Neural cell (in vitro differentiated cells): ENCODE measurements around the gene TMTC1. TPM values are rescaled to one million over a fixed set of nuclear protein-coding genes. Genes with fewer than 3 reads are reported as not detected.

Source experiments
- H2AFZ ChIP-seq: fragments of 200-600, 300-800 bp; sonication (generic), shearing (Covaris generic); 2 replicates; pipeline ENCODE4 v1.6.0; 2014; ENCODE audit warnings: low read depth, mild to moderate bottlenecking, antibody characterized with exemption, low read length, moderate library complexity
- H3F3A ChIP-seq: fragments of 200-600 bp; shearing (Covaris generic); 2 replicates; pipeline ENCODE4 v1.6.1; 2016; ENCODE audit warnings: mild to moderate bottlenecking, moderate library complexity, mixed read lengths, antibody characterized with exemption, low read length; ENCODE audit not compliant: insufficient read depth, poor library complexity, severe bottlenecking
- H3K27ac ChIP-seq: fragments of 200-600, 300-800 bp; sonication (generic), shearing (Covaris generic); 2 replicates; pipeline ENCODE4 v1.5.1; 2014; ENCODE audit warnings: mild to moderate bottlenecking, low read length, moderate library complexity
- H3K27me3 ChIP-seq: fragments of 300-800, 200-600 bp; sonication (generic), shearing (Covaris generic); 2 replicates; pipeline ENCODE4 v1.6.0; 2014; ENCODE audit warnings: mild to moderate bottlenecking, low read depth, low read length, moderate library complexity; ENCODE audit not compliant: insufficient read depth
- H3K36me3 ChIP-seq: fragments of 300-800, 200-600 bp; sonication (generic), shearing (Covaris generic); 2 replicates; pipeline ENCODE4 v1.5.1; 2014; ENCODE audit warnings: mild to moderate bottlenecking, antibody characterized with exemption, low read length, moderate library complexity; ENCODE audit not compliant: insufficient read depth
- H3K4me2 ChIP-seq: fragments of 300-800, 200-600 bp; sonication (generic), shearing (Covaris generic); 2 replicates; pipeline ENCODE4 v1.6.0; 2014; ENCODE audit warnings: mild to moderate bottlenecking, low read length
- H3K4me3 ChIP-seq: fragments of 300-800, 200-600 bp; sonication (generic), shearing (Covaris generic); 2 replicates; pipeline ENCODE4 v1.5.1; 2014; ENCODE audit warnings: mild to moderate bottlenecking, low read length, moderate library complexity
- H3K79me2 ChIP-seq: fragments of 200-600 bp; shearing (Covaris generic); replicated peaks from 2 replicates; pipeline ENCODE4 v1.6.0; 2014; ENCODE audit warnings: mild to moderate bottlenecking, low read length, moderate library complexity; ENCODE audit not compliant: insufficient read depth
- H3K9ac ChIP-seq: fragments of 300-800, 200-600 bp; sonication (generic), shearing (Covaris generic); 2 replicates; pipeline ENCODE4 v1.6.1; 2016; ENCODE audit warnings: mild to moderate bottlenecking, low read length, mixed read lengths
- H3K9me2 ChIP-seq: fragments of 200-600 bp; shearing (Covaris generic); 2 replicates; pipeline ENCODE4 v1.6.1; 2016; ENCODE audit warnings: mild to moderate bottlenecking, low read length, mixed read lengths; ENCODE audit not compliant: insufficient read depth
- H3K9me3 ChIP-seq: fragments of 200-600, 300-800 bp; sonication (generic), shearing (Covaris generic); 2 replicates; pipeline ENCODE4 v1.6.1; 2016; ENCODE audit warnings: mild to moderate bottlenecking, mixed run types, low read length, moderate library complexity, mixed read lengths
- H4K20me1 ChIP-seq: fragments of 200-600 bp; shearing (Covaris generic); 2 replicates; pipeline ENCODE4 v1.6.1; 2016; ENCODE audit warnings: mild to moderate bottlenecking, mixed run types; ENCODE audit not compliant: insufficient read depth
- EP300 ChIP-seq: fragments of 450-650 bp; conservative IDR thresholded peaks from 2 replicates; pipeline ENCODE4 v1.6.1; 2014; ENCODE audit warnings: antibody characterized with exemption, mild to moderate bottlenecking, moderate library complexity; ENCODE audit not compliant: poor library complexity, severe bottlenecking
- EZH2 ChIP-seq: fragments of 200-600, 300-800 bp; shearing (Covaris generic), sonication (generic); IDR thresholded peaks from 2 replicates; pipeline ENCODE4 v1.6.1; 2014; ENCODE audit warnings: antibody characterized with exemption, low read length, borderline replicate concordance, mild to moderate bottlenecking; ENCODE audit not compliant: insufficient read depth, poor library complexity, severe bottlenecking
- MXI1 ChIP-seq: fragments of 450-650 bp; conservative IDR thresholded peaks from 2 replicates; pipeline ENCODE4 v1.6.1; 2014; ENCODE audit warnings: antibody characterized with exemption, mild to moderate bottlenecking; ENCODE audit not compliant: poor library complexity, severe bottlenecking
- POLR2AphosphoS5 ChIP-seq: IDR thresholded peaks from 2 replicates; pipeline ENCODE4 v1.6.1; 2012
- RAD21 ChIP-seq: fragments of 450-650 bp; conservative IDR thresholded peaks from 2 replicates; pipeline ENCODE4 v1.6.1; 2014; ENCODE audit warnings: antibody characterized with exemption, mild to moderate bottlenecking, moderate library complexity
- SMC3 ChIP-seq: fragments of 450-650 bp; conservative IDR thresholded peaks from 2 replicates; pipeline ENCODE4 v1.6.1; 2014; ENCODE audit warnings: antibody characterized with exemption, mild to moderate bottlenecking, moderate library complexity; ENCODE audit not compliant: poor library complexity
- TAF1 ChIP-seq: IDR thresholded peaks from 2 replicates; pipeline ENCODE4 v1.6.1; 2012; ENCODE audit warnings: low read depth
- polyA plus RNA-seq: library from polyadenylated mRNA; depleted of rRNA; stranded (reverse); fragments of >200 nt; gene quantifications from 2 replicates; pipeline ENCODE4 v1.2.3, GENCODE V29; 2014
- TF ChIP-seq, protein P1 (sequence below): IDR thresholded peaks from 2 replicates; pipeline ENCODE4 v1.6.1; 2012; ENCODE audit warnings: borderline replicate concordance
- TF ChIP-seq, protein P2 (sequence below): fragments of 450-650 bp; IDR thresholded peaks from 2 replicates; pipeline ENCODE4 v1.5.1; 2014; ENCODE audit warnings: antibody characterized with exemption, mild to moderate bottlenecking, moderate library complexity; ENCODE audit not compliant: poor library complexity, severe bottlenecking

Gene TMTC1
- polyA plus RNA-seq, 1 donor from 2014 or later: 10.0 TPM

DNA sequence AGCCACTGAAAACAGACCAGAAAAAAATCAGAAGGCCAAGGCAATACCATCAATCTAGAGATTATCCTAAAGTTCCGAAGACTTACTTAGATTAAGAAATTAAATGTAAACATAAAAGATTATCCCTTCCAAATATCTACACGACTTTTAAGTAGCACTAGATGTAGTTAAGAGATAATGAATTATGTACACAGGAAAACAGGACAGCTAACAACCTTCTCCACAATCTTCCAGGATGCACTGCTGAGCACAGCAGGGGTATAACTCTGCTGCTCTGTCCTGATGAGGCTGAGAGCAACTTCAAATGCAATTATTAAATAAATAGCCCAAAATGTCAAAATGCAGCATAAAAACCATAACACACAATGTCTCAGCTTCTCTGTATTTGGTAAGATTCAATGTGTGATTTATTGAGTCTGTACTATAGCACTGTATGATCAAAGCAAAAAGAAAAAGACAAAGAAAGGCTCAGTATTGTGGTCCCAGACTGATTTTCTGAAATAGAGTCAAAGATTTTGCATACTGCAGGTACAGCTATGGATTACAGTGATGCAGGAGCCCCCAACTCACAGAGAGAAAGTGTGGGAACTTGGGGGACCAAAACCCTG, 56.9 kb downstream of the TMTC1 start:
- H3K4me3 ChIP-seq: no peak overlapping the region

DNA sequence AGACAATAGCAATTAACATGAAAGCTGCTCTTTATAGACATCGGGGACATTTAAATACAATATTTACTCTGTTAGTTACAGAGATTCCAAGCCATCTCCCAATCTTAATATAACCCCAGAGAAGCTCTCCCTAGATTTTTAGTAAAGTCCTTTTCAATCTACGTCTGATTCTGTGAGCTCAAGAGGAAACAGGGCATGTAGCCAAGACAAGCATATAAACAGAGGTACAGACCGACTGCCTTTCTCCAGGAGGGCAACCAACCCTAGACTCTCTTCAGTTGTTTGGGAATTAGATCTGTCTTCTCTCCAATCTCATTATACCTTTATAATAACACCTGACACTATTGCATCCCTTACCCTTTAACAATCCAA, 57.4 kb downstream of the TMTC1 start:
- Histone ChIP-seq H3K4me3 (no peak overlapping the region), H3F3A (no peaks in the 10 kb centered on the region), H3K9me2 (no peaks in the 10 kb centered on the region), H3K79me2 (no peaks in the 10 kb centered on the region), H3K9ac (no peak overlapping the region), H3K27me3 (no peaks in the 10 kb centered on the region), H3K4me2 (no peak overlapping the region), H3K36me3 (no peaks in the 10 kb centered on the region), H3K27ac (no peak overlapping the region), H3K9me3 (no peaks in the 10 kb centered on the region), H4K20me1 (no peaks in the 10 kb centered on the region), H2AFZ (no peak overlapping the region)
- TF ChIP-seq MXI1 (no peak), EZH2 (no peak), POLR2AphosphoS5 (no peak), TAF1 (no peak), RAD21 (no peak), SMC3 (no peak)
- TF ChIP-seq, protein P1, sequence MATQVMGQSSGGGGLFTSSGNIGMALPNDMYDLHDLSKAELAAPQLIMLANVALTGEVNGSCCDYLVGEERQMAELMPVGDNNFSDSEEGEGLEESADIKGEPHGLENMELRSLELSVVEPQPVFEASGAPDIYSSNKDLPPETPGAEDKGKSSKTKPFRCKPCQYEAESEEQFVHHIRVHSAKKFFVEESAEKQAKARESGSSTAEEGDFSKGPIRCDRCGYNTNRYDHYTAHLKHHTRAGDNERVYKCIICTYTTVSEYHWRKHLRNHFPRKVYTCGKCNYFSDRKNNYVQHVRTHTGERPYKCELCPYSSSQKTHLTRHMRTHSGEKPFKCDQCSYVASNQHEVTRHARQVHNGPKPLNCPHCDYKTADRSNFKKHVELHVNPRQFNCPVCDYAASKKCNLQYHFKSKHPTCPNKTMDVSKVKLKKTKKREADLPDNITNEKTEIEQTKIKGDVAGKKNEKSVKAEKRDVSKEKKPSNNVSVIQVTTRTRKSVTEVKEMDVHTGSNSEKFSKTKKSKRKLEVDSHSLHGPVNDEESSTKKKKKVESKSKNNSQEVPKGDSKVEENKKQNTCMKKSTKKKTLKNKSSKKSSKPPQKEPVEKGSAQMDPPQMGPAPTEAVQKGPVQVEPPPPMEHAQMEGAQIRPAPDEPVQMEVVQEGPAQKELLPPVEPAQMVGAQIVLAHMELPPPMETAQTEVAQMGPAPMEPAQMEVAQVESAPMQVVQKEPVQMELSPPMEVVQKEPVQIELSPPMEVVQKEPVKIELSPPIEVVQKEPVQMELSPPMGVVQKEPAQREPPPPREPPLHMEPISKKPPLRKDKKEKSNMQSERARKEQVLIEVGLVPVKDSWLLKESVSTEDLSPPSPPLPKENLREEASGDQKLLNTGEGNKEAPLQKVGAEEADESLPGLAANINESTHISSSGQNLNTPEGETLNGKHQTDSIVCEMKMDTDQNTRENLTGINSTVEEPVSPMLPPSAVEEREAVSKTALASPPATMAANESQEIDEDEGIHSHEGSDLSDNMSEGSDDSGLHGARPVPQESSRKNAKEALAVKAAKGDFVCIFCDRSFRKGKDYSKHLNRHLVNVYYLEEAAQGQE: no peak
- TF ChIP-seq, protein P2, sequence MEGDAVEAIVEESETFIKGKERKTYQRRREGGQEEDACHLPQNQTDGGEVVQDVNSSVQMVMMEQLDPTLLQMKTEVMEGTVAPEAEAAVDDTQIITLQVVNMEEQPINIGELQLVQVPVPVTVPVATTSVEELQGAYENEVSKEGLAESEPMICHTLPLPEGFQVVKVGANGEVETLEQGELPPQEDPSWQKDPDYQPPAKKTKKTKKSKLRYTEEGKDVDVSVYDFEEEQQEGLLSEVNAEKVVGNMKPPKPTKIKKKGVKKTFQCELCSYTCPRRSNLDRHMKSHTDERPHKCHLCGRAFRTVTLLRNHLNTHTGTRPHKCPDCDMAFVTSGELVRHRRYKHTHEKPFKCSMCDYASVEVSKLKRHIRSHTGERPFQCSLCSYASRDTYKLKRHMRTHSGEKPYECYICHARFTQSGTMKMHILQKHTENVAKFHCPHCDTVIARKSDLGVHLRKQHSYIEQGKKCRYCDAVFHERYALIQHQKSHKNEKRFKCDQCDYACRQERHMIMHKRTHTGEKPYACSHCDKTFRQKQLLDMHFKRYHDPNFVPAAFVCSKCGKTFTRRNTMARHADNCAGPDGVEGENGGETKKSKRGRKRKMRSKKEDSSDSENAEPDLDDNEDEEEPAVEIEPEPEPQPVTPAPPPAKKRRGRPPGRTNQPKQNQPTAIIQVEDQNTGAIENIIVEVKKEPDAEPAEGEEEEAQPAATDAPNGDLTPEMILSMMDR: no peak

More for the DNA sequence above, 56.9 kb downstream of the TMTC1 start:
- H3K79me2 ChIP-seq: no peaks in the 10 kb centered on the region
- no peaks in the 10 kb centered on the region for H3K36me3 ChIP-seq
- H3K27me3 ChIP-seq: no peaks in the 10 kb centered on the region
- no peaks in the 10 kb centered on the region for H3F3A ChIP-seq
- no peak overlapping the region for H3K9ac ChIP-seq
- no peaks in the 10 kb centered on the region for H4K20me1 ChIP-seq
- no peaks in the 10 kb centered on the region for H3K9me2 ChIP-seq
- H3K27ac ChIP-seq: no peak overlapping the region
- H2AFZ ChIP-seq: no peak overlapping the region
- no peaks in the 10 kb centered on the region for H3K9me3 ChIP-seq
- no peak overlapping the region for H3K4me2 ChIP-seq
- TF ChIP-seq EP300: no peak
